ENCODE results near the gene DNAI1.

DNA sequence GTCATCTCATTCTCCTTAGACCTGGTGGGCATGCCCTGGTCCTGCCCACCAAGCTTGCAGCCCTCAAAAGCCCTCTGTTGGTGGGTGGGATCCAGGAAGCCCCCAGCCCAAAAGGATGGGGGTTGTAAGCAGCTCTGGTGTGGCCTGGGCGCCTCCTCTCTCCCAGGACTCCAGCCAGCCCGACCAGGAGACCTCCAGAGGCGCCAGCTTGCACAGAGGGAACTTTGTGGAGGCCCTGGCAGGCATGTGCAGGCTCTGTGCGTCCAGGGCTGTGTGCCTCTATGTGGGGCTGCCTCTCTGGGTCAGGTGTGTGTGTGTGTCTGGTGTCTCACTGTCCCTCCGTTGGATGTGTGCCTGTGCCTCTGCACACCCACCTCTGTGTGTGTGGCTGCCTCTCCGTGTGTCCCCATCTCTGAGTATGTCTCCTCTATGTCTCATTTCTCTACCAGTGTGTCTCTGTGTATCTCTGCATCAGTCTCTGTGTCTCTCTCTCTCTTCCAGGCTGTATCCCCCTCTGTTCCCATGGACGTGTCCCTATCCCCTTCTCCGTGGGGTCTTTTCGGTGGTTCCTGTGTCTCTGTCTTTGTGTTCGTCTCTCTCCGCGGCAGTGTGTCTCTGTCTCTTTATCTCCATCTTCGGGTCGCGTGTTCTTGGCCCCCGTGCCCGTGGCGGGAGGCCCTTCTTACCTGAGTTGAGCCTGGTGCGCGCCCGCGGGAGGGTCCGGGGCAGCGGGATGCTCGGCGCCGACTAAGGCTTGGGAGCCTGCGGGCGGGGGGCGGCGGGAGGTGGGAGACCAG is 63.7 kb downstream of the DNAI1 start:
- TF ChIP-seq CTCF (IDR thresholded peaks at IDR 0.05) (no peak), POLR2AphosphoS5 (IDR thresholded peaks at IDR 0.05; ENCODE audit: low read depth, low read length) (no peak), SIN3A (IDR thresholded peaks at IDR 0.05; ENCODE audit: borderline replicate concordance, insufficient read depth, low read depth, low read length) (no peak), TCF7L2 (IDR thresholded peaks at IDR 0.05; ENCODE audit: low read depth, low read length) (no peak), REST (IDR thresholded peaks at IDR 0.05; ENCODE audit: insufficient read depth in 1 of 2, low read depth in 2 of 2, low read length in 1 of 2) (no peak)
